Keratinocyte (primary cell): ENCODE measurements around the gene DLG2. TPM values are rescaled to one million over a fixed set of nuclear protein-coding genes. Genes with fewer than 3 reads are reported as not detected.

Experiments
- DNase-seq: peaks from one replicate; pipeline ENCODE4 v3.0.0-alpha.2; 2011; ENCODE audit warnings: low read depth, missing footprints, low spot score
- FAIRE-seq: peaks from 2 replicates; lab custom pipeline; 2011; peaks lifted over from hg19 to GRCh38; lab: Jason Lieb, UNC
- H2AFZ ChIP-seq: 2 replicates; pipeline ENCODE4 v1.6.0; 2012; ENCODE audit warnings: low read length, control low read depth, inconsistent platforms; ENCODE audit not compliant: control insufficient read depth
- H3K27ac ChIP-seq: 2 replicates; pipeline ENCODE4 v1.5.1; 2011; ENCODE audit warnings: low read length; ENCODE audit not compliant: control insufficient read depth, insufficient read depth
- H3K27me3 ChIP-seq: 3 replicates; pipeline ENCODE4 v1.6.0; 2011; ENCODE audit warnings: low read length; ENCODE audit not compliant: control insufficient read depth, insufficient read depth; ENCODE audit errors: extremely low read depth
- H3K36me3 ChIP-seq, 2 experiments: 2 replicates in 1 of 2; 3 replicates in 1 of 2; pipeline ENCODE4 v1.5.1; 2011; ENCODE audit warnings: low read length in 2 of 2, mild to moderate bottlenecking in 1 of 2; ENCODE audit not compliant: control insufficient read depth in 2 of 2, insufficient read depth in 2 of 2; ENCODE audit errors: extremely low read depth in 1 of 2
- H3K4me1 ChIP-seq: 3 replicates; pipeline ENCODE4 v1.5.1; 2011; ENCODE audit warnings: low read length; ENCODE audit not compliant: control insufficient read depth, insufficient read depth; ENCODE audit errors: extremely low read depth
- H3K4me2 ChIP-seq: 3 replicates; pipeline ENCODE4 v1.6.0; 2011; ENCODE audit warnings: low read depth, low read length; ENCODE audit not compliant: control insufficient read depth, insufficient read depth; ENCODE audit errors: extremely low read depth
- H3K4me3 ChIP-seq, 3 experiments: fragments of 200-600 bp in 1 of 3; sonication (generic) in 1 of 3; 2 replicates in 2 of 3; 3 replicates in 1 of 3; pipeline ENCODE4 v1.5.1; 2011 to 2016; ENCODE audit warnings: low read length in 3 of 3, mild to moderate bottlenecking in 3 of 3, control low read depth in 2 of 3, inconsistent platforms in 1 of 3, low read depth in 1 of 3, mixed read lengths in 1 of 3, mixed run types in 1 of 3, moderate library complexity in 1 of 3; ENCODE audit not compliant: control insufficient read depth in 2 of 3, insufficient read depth in 2 of 3; ENCODE audit errors: extremely low read depth in 1 of 3
- H3K79me2 ChIP-seq: 2 replicates; pipeline ENCODE4 v1.6.0; 2012; ENCODE audit warnings: low read length; ENCODE audit not compliant: control insufficient read depth, insufficient read depth
- H3K9ac ChIP-seq: 3 replicates; pipeline ENCODE4 v1.6.0; 2011; ENCODE audit warnings: low read length; ENCODE audit not compliant: control insufficient read depth, insufficient read depth; ENCODE audit errors: extremely low read depth
- H3K9me1 ChIP-seq: 3 replicates; pipeline ENCODE4 v1.6.0; 2011; ENCODE audit warnings: low read length; ENCODE audit not compliant: control insufficient read depth, insufficient read depth; ENCODE audit errors: extremely low read depth
- H3K9me3 ChIP-seq: 2 replicates; pipeline ENCODE4 v1.5.1; 2012; ENCODE audit warnings: low read depth, low read length; ENCODE audit not compliant: control insufficient read depth
- H4K20me1 ChIP-seq: 3 replicates; pipeline ENCODE4 v1.6.0; 2011; ENCODE audit warnings: low read length; ENCODE audit not compliant: control insufficient read depth, insufficient read depth; ENCODE audit errors: extremely low read depth
- CTCF ChIP-seq, 3 experiments: IDR thresholded peaks in 1 of 3; conservative IDR thresholded peaks in 1 of 3; optimal IDR thresholded peaks in 1 of 3; 2 replicates in 2 of 3; 3 replicates in 1 of 3; pipeline versions ENCODE3 to v1.5.1; 2011; ENCODE audit warnings: low read length in 3 of 3, mild to moderate bottlenecking in 3 of 3, moderate library complexity in 2 of 3, control low read depth in 1 of 3, inconsistent platforms in 1 of 3; ENCODE audit not compliant: insufficient read depth in 2 of 3; ENCODE audit errors: extremely low read depth in 1 of 3
- EZH2 ChIP-seq: IDR thresholded peaks from one replicate; pipeline ENCODE4 v1.6.1; 2012; ENCODE audit warnings: inconsistent platforms, mild to moderate bottlenecking, low read length, moderate library complexity
- dilution Hi-C: fragments of 300-500 bp; cut with MboI; formaldehyde crosslinking; loops from one replicate; pipeline ENCODE4 v1.7.0; 2020; ENCODE audit warnings: low sequenced_read_pairs; ENCODE audit not compliant: extremely low pct_ligation_motif_present
- polyA minus RNA-seq, 3 experiments: library from RNA; depleted of rRNA, polyadenylated mRNA; stranded (reverse); fragments of >200 nt; gene quantifications; 1 replicate in 1 of 3; 2 replicates in 1 of 3; 3 replicates in 1 of 3; pipeline ENCODE4 v1.2.3, GENCODE V29; 2011
- polyA plus RNA-seq, 5 experiments: library from polyadenylated mRNA; depleted of rRNA in 3 of 5; stranded (reverse) in 3 of 5; stranded (forward) in 1 of 5; unstranded in 1 of 5; fragments of >200 nt; gene quantifications; 1 replicate in 1 of 5; 2 replicates in 3 of 5; 3 replicates in 1 of 5; pipeline versions ENCODE4 v1.2.1 to v1.2.3, GENCODE V29; 2011 to 2012; ENCODE audit warnings: missing spikeins in 2 of 5, low read depth in 1 of 5, low replicate concordance in 1 of 5

DLG2 gene
- polyA plus RNA-seq (0.19 to 0.55 TPM (median 0.37 TPM) in 3 replicates), polyA minus RNA-seq (1.2 to 1.5 TPM in 2 of 3 replicates, not detected in the other)
- polyA plus RNA-seq (2011; ENCODE audit: low read depth): 3.7 TPM
- polyA plus RNA-seq (2011; cell fraction: cytosol; rRNA removed): 0.23 and 0.43 TPM in 2 replicates
- 0.62 and 0.72 TPM in 2 replicates for polyA plus RNA-seq (2011; cell fraction: nucleus; rRNA removed)
- polyA plus RNA-seq (2012; ENCODE audit: low replicate concordance): 0.45 and 0.87 TPM in 2 replicates
- polyA minus RNA-seq (2011; cell fraction: cytosol; rRNA and poly(A)+ RNA removed): not detected
- polyA minus RNA-seq (2011; cell fraction: nucleus; rRNA and poly(A)+ RNA removed): 1.1 and 1.9 TPM in 2 replicates

GRCh38 chr11:85627332-85627997, at the start of gene DLG2:
Gene DLG2 (minus strand): TSS chr11:85627344.
- Histone ChIP-seq H3K79me2 (peaks cover 35% of the 10 kb centered on the region), H2AFZ (peak within 1 kb of the TSS; percentile 97), H3K9ac (peak within 1 kb of the TSS; percentile 90), H3K4me3 (peak within 1 kb of the TSS; percentile 55 to 86 (median 86)), H3K9me1 (no peaks in the 10 kb centered on the region), H3K36me3 (no peaks in the 10 kb centered on the region), H3K4me2 (peak within 1 kb of the TSS; percentile 98), H3K27ac (peak within 1 kb of the TSS; percentile 71), H3K4me1 (peaks cover 20% of the 10 kb centered on the region), H4K20me1 (no peaks in the 10 kb centered on the region), H3K9me3 (no peaks in the 10 kb centered on the region), H3K27me3 (no peaks in the 10 kb centered on the region)
- FAIRE-seq: peak; percentile 78
- no peak for DNase-seq
- no peak for TF ChIP-seq EZH2
- no peak for TF ChIP-seq CTCF (optimal IDR thresholded peaks at IDR 0.05 in 1 of 3, IDR thresholded peaks at IDR 0.05 in 1 of 3, conservative IDR thresholded peaks at IDR 0.05 in 1 of 3; ENCODE audit: extremely low read depth in 1 of 3, insufficient read depth in 2 of 3, low read length in 3 of 3)
- dilution Hi-C loops: no loop called here

GRCh38 chr11:85673393-85673792, 46.2 kb upstream of the DLG2 start:
- Histone ChIP-seq H3K27me3 (no peaks in the 10 kb centered on the region), H3K9me3 (no peaks in the 10 kb centered on the region), H3K4me1 (no peaks in the 10 kb centered on the region), H3K9ac (no peak overlapping the region), H3K4me3 (no peak overlapping the region), H3K36me3 (no peaks in the 10 kb centered on the region), H4K20me1 (no peaks in the 10 kb centered on the region), H3K4me2 (no peak overlapping the region), H2AFZ (no peak overlapping the region), H3K27ac (no peak overlapping the region), H3K79me2 (no peaks in the 10 kb centered on the region), H3K9me1 (no peaks in the 10 kb centered on the region)
- TF ChIP-seq CTCF (optimal IDR thresholded peaks at IDR 0.05 in 1 of 3, IDR thresholded peaks at IDR 0.05 in 1 of 3, conservative IDR thresholded peaks at IDR 0.05 in 1 of 3; ENCODE audit: extremely low read depth in 1 of 3, insufficient read depth in 2 of 3, low read length in 3 of 3): no peak
- dilution Hi-C loops: no loop called here
- DNase-seq (no peak), FAIRE-seq (no peak)
